NCI-H2171 treated with DMSO at 0.1 percent for 48 hours (cell line): ENCODE results near the gene RPS21.

Source experiments
- DNase-seq: peaks from one replicate; lab custom pipeline; 2025; lab: John Stamatoyannopoulos, UW

RPS21 gene

GRCh38 chr20:62378215-62378614, 8.7 kb upstream of the RPS21 start:
- DNase-seq: no peak

GRCh38 chr20:62381202-62381797, 5.6 kb upstream of the RPS21 start:
- no peak for DNase-seq

DNA sequence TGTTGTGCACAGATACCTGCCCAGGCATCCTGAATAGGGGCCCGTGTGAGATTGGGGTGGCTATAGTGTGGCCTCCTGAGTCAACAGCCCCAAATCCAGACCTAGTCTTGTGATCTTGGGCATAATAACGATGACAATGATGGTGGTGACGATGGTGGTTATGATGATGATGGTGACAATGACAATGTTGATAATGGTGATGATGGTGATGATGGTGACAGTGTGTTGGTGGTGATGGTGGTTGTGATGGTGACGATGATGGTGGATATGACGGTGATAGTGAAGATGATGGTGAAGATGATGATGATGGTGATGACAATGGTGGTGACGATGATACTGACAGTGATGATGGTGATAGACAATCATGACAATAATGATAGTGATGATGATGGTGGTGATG, 5.1 kb upstream of the RPS21 start:
- DNase-seq: no peak

DNA sequence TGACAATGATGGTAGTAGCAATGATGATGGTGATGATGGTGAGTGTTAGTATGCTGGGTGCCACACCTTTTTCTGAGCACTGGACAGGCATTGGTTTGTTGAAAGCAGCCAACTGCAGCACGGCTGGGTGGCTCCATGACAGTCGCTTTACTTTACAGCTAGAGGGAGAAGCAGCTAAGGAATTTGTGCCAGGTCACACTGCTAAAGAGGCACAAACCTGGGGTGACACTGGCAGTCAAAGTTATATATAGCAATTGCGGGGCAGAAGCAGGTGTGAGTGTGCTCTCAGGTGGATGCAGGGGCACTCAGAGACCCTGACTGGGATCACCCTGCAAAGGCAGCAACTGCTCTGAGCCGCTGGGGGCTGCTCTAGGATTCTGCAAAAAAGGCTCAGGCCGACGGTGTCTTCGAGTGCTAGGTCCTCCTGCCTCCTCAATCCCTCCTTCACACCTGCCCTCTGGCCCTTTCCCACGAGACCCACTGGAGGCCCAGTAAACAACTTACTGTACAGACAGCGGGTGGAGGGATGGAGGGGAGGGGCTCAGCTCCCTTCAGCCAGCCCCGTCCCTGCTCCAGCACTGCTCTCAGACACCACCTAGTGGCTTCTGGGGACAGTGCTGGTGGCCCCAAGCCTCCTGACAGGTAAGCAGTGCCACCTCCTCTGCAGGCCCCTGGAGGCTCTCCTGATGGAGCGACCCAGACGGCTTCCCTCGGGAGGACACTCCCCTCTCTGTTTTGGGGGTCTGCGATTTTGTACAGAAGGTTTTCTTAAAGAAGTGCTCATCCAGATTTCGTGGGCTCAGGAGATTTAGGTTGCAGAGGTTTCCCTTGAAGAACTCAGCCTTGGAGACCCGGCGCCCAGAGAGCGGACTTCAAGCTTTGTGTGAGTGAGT, 4.4 kb upstream of the RPS21 start:
- DNase-seq: peak; percentile 83

- DNase-seq: peak; percentile 37
Observed at GRCh38 chr20:62387219-62387913, 463 bp downstream of the RPS21 start.

DNA sequence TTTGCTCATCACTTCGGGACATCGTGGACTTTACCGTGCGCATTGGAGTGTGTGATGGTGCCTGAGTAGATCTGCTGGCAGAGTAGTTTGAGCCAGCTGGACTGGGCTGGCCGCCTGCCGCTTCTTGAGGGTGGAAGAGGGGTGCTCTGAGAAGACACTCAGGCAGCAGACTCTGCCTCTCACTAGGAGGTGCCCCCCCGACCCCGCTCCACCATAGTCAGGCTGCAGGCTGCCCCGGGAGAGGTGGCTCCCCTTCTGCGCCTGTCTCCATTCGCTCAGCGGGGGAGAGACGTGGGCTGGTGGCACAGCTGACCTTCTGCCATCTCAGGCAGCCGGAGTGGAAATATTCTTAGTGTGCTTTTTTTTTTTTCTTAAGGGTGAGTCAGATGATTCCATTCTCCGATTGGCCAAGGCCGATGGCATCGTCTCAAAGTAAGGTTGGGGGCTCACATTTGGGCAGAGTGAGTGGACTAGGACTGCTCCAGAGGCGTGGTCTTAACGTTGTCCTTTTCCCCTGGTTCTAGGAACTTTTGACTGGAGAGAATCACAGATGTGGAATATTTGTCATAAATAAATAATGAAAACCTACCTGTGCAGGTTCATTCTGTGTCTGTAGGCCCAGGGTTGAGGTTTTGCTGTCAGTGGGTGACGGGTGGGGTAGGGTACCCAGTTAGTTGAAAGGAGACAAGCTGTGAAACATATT, 1.2 kb downstream of the RPS21 start:
- DNase-seq: no peak

DNA sequence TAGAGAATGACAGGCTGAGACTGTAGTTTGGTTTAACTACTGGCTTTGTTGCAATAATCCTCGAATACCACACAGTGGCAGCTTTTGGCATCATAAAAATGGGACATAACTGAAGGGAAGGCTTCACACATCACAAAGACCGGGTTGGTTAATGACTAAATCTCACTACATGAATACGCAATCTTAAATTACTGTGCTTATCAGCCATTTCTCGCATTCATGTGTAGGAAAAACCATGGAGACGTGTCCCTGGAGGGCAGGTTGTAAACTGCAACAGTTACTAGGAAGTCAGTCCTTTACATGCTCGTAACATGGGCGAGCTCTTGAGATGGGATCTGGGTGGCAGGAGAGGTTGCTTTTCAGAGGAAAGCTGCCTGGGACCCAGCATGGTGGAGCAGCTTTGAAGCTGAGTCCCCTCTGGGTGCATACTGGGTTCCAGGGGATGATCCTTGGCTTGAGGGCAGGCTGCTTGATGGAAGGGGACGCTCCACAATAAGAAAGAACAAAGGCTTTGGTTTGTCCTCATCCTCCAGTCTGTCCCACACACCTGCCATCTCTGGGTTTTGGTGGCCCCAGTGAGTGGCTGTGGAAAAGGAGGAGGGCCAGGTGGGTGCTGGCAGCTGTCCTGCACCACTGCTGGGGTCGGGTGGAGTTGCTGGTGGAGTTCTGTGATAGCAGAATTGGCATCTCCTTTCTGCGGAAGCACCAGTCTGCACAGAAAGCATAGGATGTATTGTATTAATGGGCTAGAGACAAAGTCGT, 2.1 kb downstream of the RPS21 start:
- no peak for DNase-seq

GRCh38 chr20:62389601-62390087, 2.7 kb downstream of the RPS21 start:
- DNase-seq: no peak

DNA sequence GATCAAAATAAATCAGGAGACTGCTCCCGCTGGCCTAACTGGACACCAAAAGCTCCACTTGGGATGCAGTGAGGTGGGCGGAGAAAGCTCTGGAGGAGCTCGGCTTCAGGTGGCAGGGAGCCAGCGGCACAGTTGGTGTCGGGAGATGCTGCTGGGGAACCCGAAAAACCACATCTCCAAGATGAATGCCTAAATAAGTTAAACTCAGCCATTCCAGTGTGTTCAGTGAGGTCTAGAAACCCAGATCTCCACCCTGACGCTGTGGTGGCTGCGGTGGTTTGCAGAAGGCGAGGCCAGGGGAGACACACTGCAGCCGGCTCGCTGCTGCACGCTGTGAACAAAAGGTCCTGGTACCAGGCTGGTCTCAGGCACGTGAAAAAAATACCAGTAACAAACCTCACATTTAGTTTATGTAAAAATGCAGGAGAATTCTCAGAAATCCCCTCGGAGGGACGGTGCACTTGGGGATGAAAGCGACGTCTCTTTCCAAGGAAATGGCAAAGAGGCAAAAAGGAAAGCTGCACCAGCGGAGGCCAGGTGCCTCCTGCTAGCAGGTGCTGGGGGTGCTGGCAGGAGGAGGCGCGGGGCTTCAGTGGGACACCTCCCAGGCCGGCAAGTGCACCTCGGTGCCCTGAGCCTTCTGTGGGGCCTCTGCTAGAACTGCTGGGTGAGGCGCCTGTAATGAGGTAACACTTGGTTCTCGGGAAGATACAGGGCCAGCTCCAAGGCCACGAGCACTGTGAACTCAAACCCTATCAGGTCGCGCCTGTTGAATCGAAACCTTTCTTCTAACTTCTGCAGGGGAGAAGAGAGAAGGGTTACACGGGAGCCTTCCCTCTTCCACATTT, 3.6 kb downstream of the RPS21 start:
- no peak for DNase-seq

DNA sequence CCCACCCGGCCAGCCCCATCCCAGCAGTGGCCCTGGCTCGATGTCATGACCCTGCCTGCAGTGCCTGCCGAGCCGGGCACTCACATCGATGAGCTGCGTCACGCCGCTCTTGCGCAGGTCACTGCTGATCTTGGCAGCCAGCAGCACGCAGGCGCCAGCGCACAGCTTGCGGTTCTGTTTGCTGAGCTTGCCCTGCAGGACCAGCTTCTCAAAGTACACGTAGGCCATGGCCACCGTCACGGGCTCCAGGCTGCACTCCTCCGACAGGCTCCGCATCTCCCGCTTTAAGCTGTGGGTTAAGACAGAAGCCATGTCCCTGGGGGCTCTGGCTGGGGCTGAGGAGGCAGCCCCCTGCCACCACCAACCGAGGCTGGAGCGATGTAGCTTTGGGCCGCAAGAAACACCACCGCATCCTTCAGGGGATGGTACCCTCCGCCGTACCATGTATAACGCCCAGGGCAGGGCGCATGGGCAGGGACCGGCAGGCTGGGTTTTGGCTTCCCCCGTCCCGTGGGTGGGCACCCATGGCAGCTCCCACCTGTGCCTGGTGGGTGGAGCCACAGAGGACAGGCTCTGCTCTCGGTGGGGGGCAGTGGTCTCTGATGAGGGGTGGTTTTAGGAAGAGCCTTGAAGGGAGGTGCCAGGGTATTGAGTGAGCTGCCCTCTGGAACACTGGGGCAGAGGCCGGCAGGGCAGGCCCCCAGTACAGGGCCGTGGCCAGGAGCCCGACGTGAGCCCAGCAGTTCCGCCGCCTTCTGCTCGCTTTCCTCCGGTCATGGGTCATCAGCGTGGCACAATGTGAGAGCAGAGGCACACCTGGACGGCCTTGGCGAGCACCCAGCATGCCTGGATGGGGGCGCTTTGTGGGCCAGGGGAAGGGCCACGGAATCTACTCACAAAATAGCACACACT, 4.5 kb downstream of the RPS21 start:
- DNase-seq: no peak

GRCh38 chr20:62392077-62392418, 5.1 kb downstream of the RPS21 start:
- no peak for DNase-seq

DNA sequence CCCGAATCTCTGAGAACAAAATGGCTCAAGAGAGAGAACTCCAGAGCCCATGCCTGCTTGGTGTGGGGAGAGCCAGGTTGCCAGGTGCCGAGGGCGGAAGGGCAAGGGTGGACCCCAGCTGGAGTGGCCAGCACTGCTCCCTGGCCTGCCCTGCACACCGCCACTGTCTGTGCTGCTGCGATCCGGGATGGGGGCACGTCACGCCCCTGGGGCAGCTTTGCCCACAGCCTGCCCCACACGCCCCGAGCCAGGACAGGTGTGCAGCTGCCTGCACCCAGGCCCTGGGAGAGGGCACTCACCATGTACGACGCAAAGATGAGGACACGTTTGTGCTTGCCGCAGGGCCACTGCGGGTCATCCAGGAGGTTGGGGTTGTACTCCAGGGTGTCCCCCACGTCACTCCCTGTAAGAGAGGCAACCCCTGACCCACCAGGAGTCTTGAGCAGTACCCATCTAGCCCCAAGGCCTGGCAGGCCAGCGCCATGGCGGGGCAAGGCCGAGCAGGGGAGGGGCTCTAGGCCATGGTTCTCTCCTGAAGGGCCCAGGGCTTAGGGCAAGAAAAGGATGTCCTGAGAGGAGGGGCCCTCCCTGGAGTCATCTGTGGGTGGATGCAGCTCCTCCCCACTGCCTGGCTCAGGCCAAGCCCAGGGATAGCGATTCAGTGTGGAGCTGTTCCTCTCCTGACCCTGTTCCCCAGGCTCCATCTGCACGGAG, 5.9 kb downstream of the RPS21 start:
- no peak for DNase-seq

GRCh38 chr20:62393335-62393665, 6.4 kb downstream of the RPS21 start:
- no peak for DNase-seq

GRCh38 chr20:62393830-62394229, 6.9 kb downstream of the RPS21 start:
- no peak for DNase-seq

- no peak for DNase-seq
Observed at GRCh38 chr20:62394248-62395245, 7.6 kb downstream of the RPS21 start.

DNA sequence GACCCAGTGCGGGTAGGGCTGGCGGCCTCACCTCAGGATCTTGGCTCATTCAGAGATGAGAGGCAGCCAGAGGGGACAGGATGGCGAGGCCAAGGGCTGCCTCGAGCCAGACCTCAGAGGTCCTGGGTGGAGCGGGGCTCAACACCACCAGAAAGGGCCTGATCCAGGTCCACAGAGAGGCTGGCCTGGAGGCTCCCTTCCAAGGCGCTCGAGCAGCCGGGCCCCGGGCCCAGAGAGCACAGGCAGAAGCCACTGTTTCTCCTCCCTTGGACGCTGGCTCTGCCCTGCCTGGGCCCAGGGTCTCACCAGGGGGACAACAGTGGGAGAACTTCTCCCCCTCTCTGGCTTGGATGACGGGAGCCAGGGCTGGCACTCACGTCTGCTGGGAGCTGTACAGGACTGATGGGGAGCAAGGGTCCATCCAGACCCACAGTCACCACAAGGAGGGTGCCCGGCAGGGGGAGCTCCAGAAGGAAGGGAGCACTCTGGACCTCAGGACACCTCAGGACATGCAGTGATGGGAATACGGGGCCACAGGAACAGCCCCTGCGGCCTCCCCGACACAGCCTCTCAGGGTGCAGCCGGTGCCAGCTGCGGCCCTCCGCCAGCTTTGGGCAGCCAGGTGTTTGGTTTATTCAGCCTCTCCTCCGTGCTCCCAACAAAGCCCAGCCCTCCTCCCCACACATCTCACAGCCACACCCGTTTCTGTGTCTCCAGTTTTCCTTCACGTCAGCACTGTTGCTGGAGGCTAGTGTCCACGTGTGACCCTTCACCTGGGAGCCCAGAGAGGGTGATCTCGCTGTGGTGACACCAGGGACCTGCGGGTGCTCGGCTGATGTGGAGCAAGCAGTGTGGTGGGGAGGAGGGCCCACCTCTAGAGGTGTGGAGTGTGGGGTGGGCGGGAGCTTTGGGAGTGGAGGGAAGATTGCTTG, 8.7 kb downstream of the RPS21 start:
- DNase-seq: no peak
